ENCODE results near the gene GRM4.

GRM4 gene

GRCh38 chr6:34062815-34063214 is 83.1 kb downstream of the GRM4 start:
- no peak for DNase-seq (ENCODE audit: low spot score)

- DNase-seq (ENCODE audit: low spot score): no peak
Measured at GRCh38 chr6:34062156-34062555, 83.7 kb downstream of the GRM4 start.

GRCh38 chr6:34061348-34061747 is 84.5 kb downstream of the GRM4 start:
- no peak for DNase-seq (ENCODE audit: low spot score)

GRCh38 chr6:34059914-34060313 is 86.0 kb downstream of the GRM4 start:
- DNase-seq (ENCODE audit: low spot score): no peak

- no peak for DNase-seq (ENCODE audit: low spot score)
Measured at GRCh38 chr6:34059136-34059731, 86.7 kb downstream of the GRM4 start.

DNA sequence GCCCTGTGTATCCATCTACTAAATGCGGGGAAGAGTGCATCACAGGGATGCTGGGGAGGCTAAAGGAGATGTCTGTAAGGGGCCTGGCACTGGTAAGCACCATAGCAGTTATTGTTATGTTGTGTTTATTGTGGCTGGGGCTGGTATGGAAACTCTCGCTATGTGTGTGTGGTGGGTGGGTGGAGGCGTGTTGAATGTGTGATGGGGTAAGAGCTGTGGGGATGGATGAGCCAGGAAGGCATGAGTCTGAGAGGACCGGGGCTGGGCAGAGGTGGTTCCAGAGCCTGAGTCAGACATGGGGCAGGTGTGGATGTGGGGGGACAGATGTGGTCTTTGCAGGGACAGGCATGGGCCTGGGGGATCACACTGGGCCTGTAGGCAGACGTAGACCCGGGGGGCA is 88.1 kb downstream of the GRM4 start:
- no peak for DNase-seq (ENCODE audit: low spot score)

DNA sequence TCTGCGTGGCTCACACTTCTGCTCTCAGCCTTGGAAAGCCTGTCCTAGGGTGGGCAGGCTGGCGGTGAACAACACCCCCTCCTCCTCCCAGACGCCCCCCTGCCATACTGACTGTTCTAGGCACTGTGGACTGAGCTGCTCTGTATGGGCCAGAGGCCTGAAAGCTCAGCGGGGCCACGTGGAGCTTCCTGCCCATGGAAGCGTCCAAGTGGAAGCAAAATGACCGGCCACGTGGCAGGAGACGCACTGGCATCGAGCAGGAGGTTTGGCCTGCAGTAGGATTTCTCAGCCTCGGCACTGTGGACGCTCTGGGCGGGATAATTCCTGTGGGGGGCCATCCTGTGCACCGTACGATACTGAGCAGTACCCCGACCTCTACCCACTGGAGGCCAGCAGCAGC is 88.7 kb downstream of the GRM4 start:
- no peak for DNase-seq (ENCODE audit: low spot score)

- no peak for DNase-seq (ENCODE audit: low spot score)
Measured at GRCh38 chr6:34056305-34057108, 89.4 kb downstream of the GRM4 start.

- DNase-seq (ENCODE audit: low spot score): peak; percentile 36
Measured at GRCh38 chr6:34055223-34055933, 90.5 kb downstream of the GRM4 start.

DNA sequence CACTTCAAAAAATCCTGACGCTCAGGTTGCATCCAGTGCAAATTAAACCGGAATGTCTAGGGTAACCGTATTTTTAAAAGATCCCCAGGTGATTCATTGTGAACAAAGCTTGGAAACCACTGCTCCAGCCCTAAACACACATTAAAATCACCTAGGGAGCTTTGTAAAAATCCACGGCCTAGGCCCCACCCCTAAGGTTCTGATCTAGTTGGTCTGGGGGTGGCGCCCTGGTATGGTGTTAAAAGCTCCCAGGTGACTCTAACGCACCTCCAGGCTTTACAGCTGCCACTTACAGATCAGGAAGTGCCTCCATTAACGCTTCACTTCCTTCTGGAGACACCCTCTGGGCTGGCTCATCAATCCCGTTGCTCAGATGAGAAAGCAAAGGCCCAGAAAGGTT is 92.2 kb downstream of the GRM4 start:
- no peak for DNase-seq (ENCODE audit: low spot score)

DNA sequence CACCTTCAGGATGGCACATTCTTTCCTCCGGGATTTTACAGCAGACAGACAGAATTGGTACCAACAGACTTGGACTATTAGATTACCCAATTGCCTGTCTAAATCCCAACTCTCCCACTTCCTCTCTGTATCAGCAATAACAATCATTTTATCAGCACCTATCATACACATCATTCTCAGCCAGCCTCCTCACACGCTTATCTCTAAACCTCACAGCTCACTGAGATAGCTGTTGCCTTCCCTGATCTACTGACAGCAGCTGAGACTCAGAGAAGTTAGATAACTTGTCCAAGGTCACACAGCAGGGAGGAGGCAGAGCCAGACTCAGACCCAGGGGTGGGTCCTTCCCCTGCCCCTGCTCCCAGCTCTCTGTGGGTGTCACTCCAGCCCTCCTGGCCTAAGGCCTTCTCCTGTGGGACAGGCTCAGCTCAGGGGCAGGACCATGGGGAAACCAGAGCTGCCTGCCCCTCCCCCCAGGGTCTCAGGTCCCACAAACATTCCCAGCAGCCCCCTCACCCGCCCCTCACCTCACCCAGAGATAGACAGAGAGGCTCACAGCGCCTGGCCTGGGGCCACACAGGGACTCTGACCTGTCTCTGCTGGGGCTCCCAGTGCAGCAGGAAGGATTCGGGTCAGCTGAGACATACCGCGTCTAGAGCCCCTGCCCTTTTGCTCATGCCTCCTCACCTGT is 92.8 kb downstream of the GRM4 start:
- no peak for DNase-seq (ENCODE audit: low spot score)

GRCh38 chr6:34052071-34052825 is 93.6 kb downstream of the GRM4 start:
- DNase-seq (ENCODE audit: low spot score): no peak

DNA sequence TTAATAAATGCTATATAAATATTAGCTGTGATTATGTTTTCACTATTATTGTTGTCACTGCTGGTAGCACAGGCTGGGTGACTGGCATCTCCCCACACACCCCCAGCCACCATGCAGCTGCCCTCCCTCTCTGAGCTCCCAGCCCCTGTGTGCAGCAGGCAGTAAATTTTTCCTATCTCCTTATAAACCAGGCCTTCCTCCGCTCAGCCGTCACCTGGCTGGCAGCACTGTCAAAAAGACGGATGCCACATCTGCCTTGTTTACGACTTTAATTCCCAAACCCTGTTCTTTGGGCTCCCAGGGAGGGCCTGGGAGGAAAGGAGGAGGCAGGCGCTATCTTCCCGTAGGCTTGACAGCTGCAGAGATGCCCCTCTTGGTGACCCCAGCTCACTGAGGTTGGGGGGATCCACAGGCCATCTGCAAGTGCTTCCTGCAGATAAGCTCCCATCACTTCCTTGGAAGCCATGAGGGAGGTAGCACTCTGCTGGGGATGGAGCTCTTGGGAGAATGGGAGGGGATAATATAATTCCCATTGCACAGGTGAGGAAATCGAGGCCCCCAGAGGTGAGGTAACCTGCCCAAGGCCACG is 94.5 kb downstream of the GRM4 start:
- DNase-seq (ENCODE audit: low spot score): no peak

DNA sequence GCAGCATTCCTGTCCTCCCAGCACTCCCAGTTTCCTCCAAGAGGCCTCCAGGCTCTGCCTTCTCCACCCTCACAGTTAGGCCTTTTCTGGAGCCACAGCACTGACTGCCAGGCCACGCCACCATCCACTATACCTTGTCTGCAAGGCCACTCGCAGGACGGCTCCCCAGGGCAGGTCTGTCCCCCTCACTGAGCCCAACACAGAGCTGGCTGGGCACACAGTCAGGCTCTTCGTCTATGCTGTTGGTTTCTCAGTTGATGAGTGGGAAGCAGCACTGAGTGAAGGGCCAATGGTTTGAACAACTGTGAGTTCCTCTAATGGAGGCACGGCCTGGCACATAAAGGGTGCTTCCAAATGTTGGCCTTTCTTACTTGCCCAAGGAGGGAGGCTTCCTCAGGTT is 95.2 kb downstream of the GRM4 start:
- DNase-seq (ENCODE audit: low spot score): no peak

- no peak for DNase-seq (ENCODE audit: low spot score)
Measured at GRCh38 chr6:34049395-34050342, 96.2 kb downstream of the GRM4 start.

DNA sequence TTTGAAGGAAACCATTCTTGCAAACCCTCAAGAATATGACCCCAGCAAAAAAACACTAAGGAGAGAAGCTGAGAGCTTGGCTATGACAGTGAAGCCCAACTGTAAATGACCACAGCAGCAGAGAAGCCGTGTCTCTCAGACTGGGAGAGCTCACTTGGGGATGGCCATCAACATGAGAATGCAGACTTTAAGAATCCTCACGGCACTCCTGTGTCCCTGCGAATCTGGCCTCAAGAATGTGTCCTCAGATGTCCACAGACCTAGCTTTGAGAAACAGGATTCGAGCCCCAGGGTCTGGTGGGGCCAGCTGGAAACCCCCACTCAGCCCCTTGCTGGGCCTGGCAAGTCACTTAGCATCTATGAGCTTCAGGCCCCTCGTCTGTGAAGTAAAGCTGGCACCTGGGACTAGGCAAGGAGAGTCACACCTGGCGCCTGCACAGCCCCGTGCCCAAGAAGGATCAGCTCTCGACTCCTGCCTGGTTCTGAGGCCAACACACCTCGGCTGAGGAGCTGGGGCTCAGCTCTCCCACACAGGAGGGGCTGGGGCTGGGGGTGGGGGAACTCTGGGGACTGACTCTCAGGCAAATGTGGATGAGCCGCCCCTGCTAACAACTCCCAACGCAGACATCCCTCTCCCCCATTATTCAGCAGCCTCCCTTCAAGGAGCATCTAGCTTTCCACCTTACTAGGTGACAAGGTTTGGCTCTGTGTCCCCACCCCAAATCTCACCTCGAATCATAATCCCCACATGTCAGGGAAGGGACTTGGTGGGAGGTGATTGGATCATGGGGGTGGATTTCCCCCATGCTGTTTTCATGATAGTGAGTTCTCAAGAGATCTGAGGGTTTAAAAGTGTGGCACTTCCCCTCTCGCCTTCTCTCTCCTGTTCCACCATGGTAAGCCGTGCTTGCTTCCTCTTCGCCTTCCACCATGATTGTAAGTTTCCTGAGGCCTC is 97.7 kb downstream of the GRM4 start:
- no peak for DNase-seq (ENCODE audit: low spot score)

GRCh38 chr6:34046617-34047016 is 99.3 kb downstream of the GRM4 start:
- no peak for DNase-seq (ENCODE audit: low spot score)

DNA sequence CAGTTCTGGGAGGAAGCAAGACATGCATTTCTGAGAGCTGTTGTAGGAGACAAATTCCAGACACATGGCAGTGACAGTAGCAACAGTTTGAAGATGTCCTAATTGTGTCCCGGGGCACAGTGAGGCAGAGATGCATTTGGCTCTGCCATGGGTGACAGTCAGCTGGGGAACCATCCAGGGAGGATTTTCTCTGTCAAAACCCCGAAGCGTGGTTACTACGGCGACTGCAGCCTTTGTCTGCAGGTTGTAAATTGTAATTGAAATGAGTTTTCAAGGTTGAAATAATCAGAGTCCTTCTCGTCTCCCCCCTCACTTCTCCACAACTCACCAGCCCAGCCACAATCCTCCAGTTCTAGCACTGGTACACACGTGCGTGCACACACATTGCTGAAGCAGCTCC is 100.1 kb downstream of the GRM4 start:
- no peak for DNase-seq (ENCODE audit: low spot score)

DNA sequence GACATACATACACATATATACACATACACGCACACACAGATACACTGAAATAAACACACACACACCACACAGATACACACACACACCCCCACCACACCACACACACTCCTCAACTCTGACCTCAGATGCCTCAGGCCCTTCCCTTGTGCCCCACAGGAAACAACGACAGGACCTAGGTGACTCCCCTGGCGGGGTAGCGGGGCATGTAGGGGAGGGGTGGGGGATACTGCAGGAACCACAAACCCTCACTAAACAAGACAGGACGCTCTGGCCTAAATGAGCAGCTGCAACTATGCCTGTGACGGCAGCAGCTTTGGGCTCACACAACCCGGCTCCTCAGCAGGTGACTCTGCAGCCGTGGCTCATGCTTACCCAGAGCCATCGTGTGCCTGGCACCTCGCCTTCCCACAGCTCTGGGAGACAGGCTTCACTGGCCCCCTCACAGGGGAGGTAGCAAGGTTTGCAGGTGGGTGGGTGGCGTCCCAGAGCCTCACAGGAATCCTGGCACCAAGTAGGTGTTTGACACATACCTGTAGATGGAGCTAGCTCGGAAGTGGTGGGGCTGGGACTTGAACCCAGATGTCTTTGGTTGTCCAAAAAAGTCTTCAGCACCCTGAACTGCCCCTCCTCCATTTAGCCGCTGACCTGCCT is 100.8 kb downstream of the GRM4 start:
- DNase-seq (ENCODE audit: low spot score): no peak

Measured in hematopoietic multipotent progenitor cell treated with erythropoietin and hydrocortisone succinate and interleukin-3 and kit ligand, for 15 days (in vitro differentiated cells).